K562 (cell line): ENCODE data around the gene ATXN10.

Source experiments
- ASH1L ChIP-seq: fragments of 450-650 bp; IDR thresholded peaks from 2 replicates; pipeline ENCODE4 v1.6.1; 2018; ENCODE audit warnings: borderline replicate concordance, mild to moderate bottlenecking, low read depth; ENCODE audit not compliant: partially characterized antibody
- CBX8 ChIP-seq: fragments of 200-600 bp; sonication (generic); IDR thresholded peaks from 2 replicates; pipeline ENCODE4 v1.6.1; 2012; ENCODE audit warnings: borderline replicate concordance, mixed run types, low read depth, mild to moderate bottlenecking, moderate library complexity, mixed read lengths, low read length, control low read depth, inconsistent platforms; ENCODE audit not compliant: poor library complexity, severe bottlenecking; ENCODE audit errors: extremely low read depth
- GABPA ChIP-seq: fragments of 200-800 bp; sonication (Bioruptor generic); conservative IDR thresholded peaks from 2 replicates; pipeline ENCODE4 v1.6.1; 2016; ENCODE audit warnings: low read depth, missing genetic modification characterization, missing compliant biosample characterization
- KAT2B ChIP-seq: IDR thresholded peaks from one replicate; pipeline ENCODE4 v1.6.1; 2012; ENCODE audit warnings: low read depth, mild to moderate bottlenecking, control low read depth, inconsistent platforms, low read length, moderate library complexity
- L3MBTL2 ChIP-seq: fragments of 450-650 bp; IDR thresholded peaks from 2 replicates; pipeline ENCODE4 v1.6.1; 2016; ENCODE audit warnings: mild to moderate bottlenecking, moderate library complexity
- TAF7 ChIP-seq: fragments of 450-650 bp; IDR thresholded peaks from 2 replicates; pipeline ENCODE4 v1.6.1; 2016; ENCODE audit warnings: missing genetic modification characterization, missing compliant biosample characterization
- ZBTB40 ChIP-seq, 2 experiments: fragments of 450-650 bp in 1 of 2; sonication (generic) in 1 of 2; formaldehyde crosslinking in 1 of 2; IDR thresholded peaks; 2 replicates each; pipeline versions ENCODE4 v1.7.1 to v1.9.0; 2016 to 2022; ENCODE audit warnings: inconsistent platforms in 1 of 2, mild to moderate bottlenecking in 1 of 2, missing genetic modification reagents in 1 of 2
- ZNF277 ChIP-seq: fragments of 250-450 bp; sonication (Bioruptor Pico); IDR thresholded peaks from 2 replicates; pipeline ENCODE4 v1.8.0; 2022; ENCODE audit warnings: inconsistent platforms, mild to moderate bottlenecking, moderate library complexity, borderline replicate concordance
- TF ChIP-seq, protein P1 (sequence below): fragments of 450-650 bp; formaldehyde crosslinking; IDR thresholded peaks from 2 replicates; pipeline ENCODE4 v1.4.0; 2020; ENCODE audit warnings: mild to moderate bottlenecking, moderate library complexity
- TF ChIP-seq, protein P2 (sequence below), 3 experiments: IDR thresholded peaks in 2 of 3; conservative IDR thresholded peaks in 1 of 3; 2 replicates each; pipeline ENCODE4 v1.5.1; 2011 to 2012; ENCODE audit warnings: low read length in 3 of 3, mild to moderate bottlenecking in 3 of 3, control low read depth in 2 of 3, improper control_type of control experiment in 1 of 3, inconsistent platforms in 1 of 3, low read depth in 1 of 3, mixed read lengths in 1 of 3, moderate library complexity in 1 of 3; ENCODE audit not compliant: insufficient read depth in 2 of 3

GRCh38 chr22:45790401-45790800, 118.8 kb downstream of the ATXN10 start:
- TF ChIP-seq, protein P1, sequence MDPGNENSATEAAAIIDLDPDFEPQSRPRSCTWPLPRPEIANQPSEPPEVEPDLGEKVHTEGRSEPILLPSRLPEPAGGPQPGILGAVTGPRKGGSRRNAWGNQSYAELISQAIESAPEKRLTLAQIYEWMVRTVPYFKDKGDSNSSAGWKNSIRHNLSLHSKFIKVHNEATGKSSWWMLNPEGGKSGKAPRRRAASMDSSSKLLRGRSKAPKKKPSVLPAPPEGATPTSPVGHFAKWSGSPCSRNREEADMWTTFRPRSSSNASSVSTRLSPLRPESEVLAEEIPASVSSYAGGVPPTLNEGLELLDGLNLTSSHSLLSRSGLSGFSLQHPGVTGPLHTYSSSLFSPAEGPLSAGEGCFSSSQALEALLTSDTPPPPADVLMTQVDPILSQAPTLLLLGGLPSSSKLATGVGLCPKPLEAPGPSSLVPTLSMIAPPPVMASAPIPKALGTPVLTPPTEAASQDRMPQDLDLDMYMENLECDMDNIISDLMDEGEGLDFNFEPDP (CRISPR knock-in tag): no peak
- TF ChIP-seq ASH1L (no peak), ZNF277 (no peak), L3MBTL2 (no peak), CBX8 (no peak), TAF7 (tag) (no peak), KAT2B (no peak), ZBTB40 (IDR thresholded peaks at IDR 0.05) (no peak), ZBTB40 (CRISPR knock-in tag; IDR thresholded peaks at IDR 0.05) (no peak), GABPA (no peak)
- TF ChIP-seq, protein P2, sequence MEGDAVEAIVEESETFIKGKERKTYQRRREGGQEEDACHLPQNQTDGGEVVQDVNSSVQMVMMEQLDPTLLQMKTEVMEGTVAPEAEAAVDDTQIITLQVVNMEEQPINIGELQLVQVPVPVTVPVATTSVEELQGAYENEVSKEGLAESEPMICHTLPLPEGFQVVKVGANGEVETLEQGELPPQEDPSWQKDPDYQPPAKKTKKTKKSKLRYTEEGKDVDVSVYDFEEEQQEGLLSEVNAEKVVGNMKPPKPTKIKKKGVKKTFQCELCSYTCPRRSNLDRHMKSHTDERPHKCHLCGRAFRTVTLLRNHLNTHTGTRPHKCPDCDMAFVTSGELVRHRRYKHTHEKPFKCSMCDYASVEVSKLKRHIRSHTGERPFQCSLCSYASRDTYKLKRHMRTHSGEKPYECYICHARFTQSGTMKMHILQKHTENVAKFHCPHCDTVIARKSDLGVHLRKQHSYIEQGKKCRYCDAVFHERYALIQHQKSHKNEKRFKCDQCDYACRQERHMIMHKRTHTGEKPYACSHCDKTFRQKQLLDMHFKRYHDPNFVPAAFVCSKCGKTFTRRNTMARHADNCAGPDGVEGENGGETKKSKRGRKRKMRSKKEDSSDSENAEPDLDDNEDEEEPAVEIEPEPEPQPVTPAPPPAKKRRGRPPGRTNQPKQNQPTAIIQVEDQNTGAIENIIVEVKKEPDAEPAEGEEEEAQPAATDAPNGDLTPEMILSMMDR (IDR thresholded peaks at IDR 0.05 in 2 of 3, conservative IDR thresholded peaks at IDR 0.05 in 1 of 3; ENCODE audit: insufficient read depth in 2 of 3, low read depth in 1 of 3, low read length in 3 of 3): no peak
